Lower lobe of right lung (tissue), 2 donors: Measurements from ENCODE around the gene ACACA. TPM values are rescaled to one million over a fixed set of nuclear protein-coding genes. Genes with fewer than 3 reads are reported as not detected.
"Not testable (repeated sequence)": the region's sequence is repeated elsewhere in the genome, so short reads cannot be mapped to it uniquely, and the experiment has no call there.

ENCODE experiments used
- ATAC-seq, 2 donors: fragments of 200-7000 bp; cut with Tn5 transposase; one replicate each; pipeline ENCODE4 v1.9.1; 2020 to 2022; ENCODE audit warnings: mild to moderate bottlenecking in 2 of 2, moderate library complexity in 2 of 2
- DNase-seq: peaks from one replicate; pipeline ENCODE4 v3.0.0-alpha.2; 2020
- H3K27ac ChIP-seq: fragments of 200-600 bp; one replicate; pipeline ENCODE4 v1.8.0; 2022
- H3K27me3 ChIP-seq: fragments of 200-600 bp; one replicate; pipeline ENCODE4 v1.8.0; 2022; ENCODE audit warnings: low read depth
- H3K36me3 ChIP-seq: fragments of 200-600 bp; one replicate; pipeline ENCODE4 v1.8.0; 2022; ENCODE audit warnings: mild to moderate bottlenecking
- H3K4me1 ChIP-seq: fragments of 200-600 bp; one replicate; pipeline ENCODE4 v1.8.0; 2022
- H3K4me3 ChIP-seq: fragments of 200-600 bp; one replicate; pipeline ENCODE4 v1.8.0; 2022; ENCODE audit warnings: mild to moderate bottlenecking
- H3K9me3 ChIP-seq: fragments of 200-600 bp; one replicate; pipeline ENCODE4 v1.8.0; 2022
- CTCF ChIP-seq: fragments of 200-600 bp; IDR thresholded peaks from one replicate; pipeline ENCODE4 v1.8.0; 2022; ENCODE audit warnings: antibody characterized with exemption, mild to moderate bottlenecking
- intact Hi-C: fragments of 100-400 bp; cut with DNase I; formaldehyde crosslinking; loops from one replicate; pipeline ENCODE4 v1.11.0; 2022
- total RNA-seq: library from RNA; stranded (reverse); fragmentation: NEBNext Ultra II Directional; extraction: Animal tissue kit (Norgen Biotek cat#: 25700); gene quantifications from one replicate; pipeline ENCODE4 v1.2.1, GENCODE V29; 2021
- donor health status: DM: no; HTN: yes; CAD: no; lungs with severe emphysema.

ACACA gene
- total RNA-seq, 1 donor from 2014 or later = 132 TPM

DNA sequence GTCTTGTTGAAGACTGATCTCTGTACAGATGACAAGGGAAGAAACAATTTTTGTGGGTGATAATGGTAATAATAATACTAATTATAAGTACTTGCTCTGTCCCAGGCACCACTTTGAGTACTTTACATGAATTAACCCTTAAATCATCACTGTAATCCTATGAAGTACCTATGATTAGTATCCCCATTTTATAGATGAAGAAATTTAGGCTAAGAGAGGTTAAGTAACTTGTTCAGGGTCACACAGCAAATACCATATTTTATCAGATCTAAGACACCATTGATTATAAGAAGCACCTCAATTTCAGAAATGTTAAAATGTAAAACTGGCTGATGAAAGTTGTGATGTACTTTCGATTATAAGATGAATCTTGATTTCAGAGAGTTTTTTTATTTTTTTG is 18.6 kb upstream of the ACACA start:
- ATAC-seq (no peak), DNase-seq (no peak)
- H3K27me3 ChIP-seq = no peaks in the 10 kb centered on the region
- H3K27ac ChIP-seq = no peak overlapping the region
- intact Hi-C loops = no loop called here
- no peaks in the 10 kb centered on the region for H3K9me3 ChIP-seq
- H3K36me3 ChIP-seq = peaks cover 90% of the 10 kb centered on the region
- no peak for TF ChIP-seq CTCF
- no peak overlapping the region for H3K4me3 ChIP-seq
- H3K4me1 ChIP-seq = no peaks in the 10 kb centered on the region

DNA sequence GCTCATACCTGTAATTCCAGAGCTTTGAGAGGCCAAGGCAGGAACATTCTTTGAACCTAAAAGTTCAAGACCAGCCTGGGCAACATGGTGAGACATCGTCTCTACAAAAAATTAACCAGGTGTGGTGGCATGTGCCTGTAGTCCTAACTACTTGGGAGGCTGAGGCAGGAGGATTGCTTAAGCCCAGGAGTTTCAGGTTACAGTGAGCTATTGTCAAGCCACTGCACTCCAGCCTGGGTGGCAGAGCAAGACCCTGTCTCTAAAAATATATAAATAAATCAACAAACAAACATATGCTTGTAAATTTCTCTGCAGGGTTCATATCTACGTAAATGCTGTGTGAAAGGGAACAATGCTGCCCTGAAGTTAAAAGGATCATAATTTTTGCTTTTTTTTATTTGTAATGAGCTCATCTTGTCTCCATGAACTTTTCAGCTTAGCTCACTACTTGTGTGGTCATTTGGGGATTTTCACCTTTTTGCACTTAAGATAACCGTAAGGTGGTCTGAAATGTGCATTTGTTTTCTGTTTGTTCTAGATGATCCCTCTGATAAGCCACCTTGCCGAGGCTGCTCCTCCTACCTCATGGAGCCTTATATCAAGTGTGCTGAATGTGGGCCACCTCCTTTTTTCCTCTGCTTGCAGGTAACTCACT is 16.5 kb upstream of the ACACA start:
- no peak for TF ChIP-seq CTCF
- intact Hi-C loops = no loop called here
- Histone ChIP-seq H3K36me3 (peaks cover 90% of the 10 kb centered on the region), H3K9me3 (no peaks in the 10 kb centered on the region), H3K4me3 (no peak overlapping the region), H3K27me3 (no peaks in the 10 kb centered on the region), H3K4me1 (no peaks in the 10 kb centered on the region), H3K27ac (no peak overlapping the region)
- DNase-seq = no peak
- ATAC-seq = no peak

GRCh38 chr17:37417852-37418251 is 11.2 kb upstream of the ACACA start:
- Histone ChIP-seq H3K27ac (no peak overlapping the region), H3K4me3 (no peak overlapping the region), H3K9me3 (no peaks in the 10 kb centered on the region), H3K27me3 (no peaks in the 10 kb centered on the region), H3K36me3 (peaks cover 86% of the 10 kb centered on the region), H3K4me1 (no peaks in the 10 kb centered on the region)
- intact Hi-C loops = no loop called here
- DNase-seq (no peak), ATAC-seq (no peak)
- TF ChIP-seq CTCF = no peak

- Histone ChIP-seq H3K27me3 (no peaks in the 10 kb centered on the region), H3K36me3 (peaks cover 77% of the 10 kb centered on the region), H3K4me3 (no peak overlapping the region), H3K4me1 (no peaks in the 10 kb centered on the region), H3K27ac (no peak overlapping the region), H3K9me3 (no peaks in the 10 kb centered on the region)
- DNase-seq (no peak), ATAC-seq (no peak)
- intact Hi-C loops = no loop called here
- TF ChIP-seq CTCF = peak; percentile 11
Observed at GRCh38 chr17:37413875-37414519, 7.4 kb upstream of the ACACA start.

DNA sequence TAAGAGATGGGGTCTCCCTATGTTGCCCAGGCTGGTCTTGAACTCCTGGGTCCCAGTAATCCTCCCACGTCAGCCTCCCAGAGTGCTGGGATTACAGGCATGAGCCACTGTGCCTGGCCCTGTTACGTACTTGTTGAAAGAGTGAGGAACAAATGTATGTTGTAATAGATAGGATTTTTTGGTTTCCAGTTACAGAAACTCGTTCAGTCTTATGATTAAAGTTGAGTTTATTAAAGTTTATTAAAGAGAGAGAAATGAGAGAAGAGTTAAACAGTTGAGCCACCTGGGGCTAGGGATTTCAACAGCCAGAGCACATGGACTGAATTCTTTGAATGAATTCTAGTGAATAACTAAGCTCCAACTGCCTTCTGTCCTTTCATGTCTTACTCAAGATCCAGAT is 3.7 kb upstream of the ACACA start:
- intact Hi-C loops = no loop called here
- no peak for TF ChIP-seq CTCF
- no peak overlapping the region for H3K27ac ChIP-seq
- H3K4me3 ChIP-seq = no peak overlapping the region
- no peaks in the 10 kb centered on the region for H3K27me3 ChIP-seq
- peaks cover 43% of the 10 kb centered on the region for H3K36me3 ChIP-seq
- H3K9me3 ChIP-seq = no peaks in the 10 kb centered on the region
- DNase-seq (no peak), ATAC-seq (no peak)
- H3K4me1 ChIP-seq = peaks cover 18% of the 10 kb centered on the region

DNA sequence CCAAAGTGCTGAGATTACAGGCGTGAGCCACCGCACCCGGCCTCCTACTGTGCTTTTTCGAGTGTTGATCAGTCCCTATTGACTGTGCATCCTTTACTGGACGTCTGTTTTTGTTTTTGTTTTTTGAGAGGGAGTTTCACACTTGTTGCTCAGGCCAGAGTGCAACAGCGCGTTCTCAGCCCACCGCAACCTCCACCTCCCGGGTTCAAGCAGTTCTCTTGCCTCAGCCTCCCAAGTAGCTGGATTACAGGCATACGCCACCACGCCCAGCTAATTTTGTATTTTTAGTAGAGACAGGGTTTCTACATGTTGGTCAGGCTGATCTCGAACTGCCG is 1.5 kb upstream of the ACACA start:
- Histone ChIP-seq H3K36me3 (peaks cover 22% of the 10 kb centered on the region), H3K4me1 (peaks cover 24% of the 10 kb centered on the region), H3K27ac (peak overlapping the region; percentile 89)
- H3K27me3 ChIP-seq, intact Hi-C loops, ATAC-seq, DNase-seq, H3K9me3 ChIP-seq, H3K4me3 ChIP-seq: not testable (repeated sequence)
